Stimulated activated CD4-positive, alpha-beta T cell treated with anti-CD3 and anti-CD28 coated beads, Interleukin-2, amount 100 ng/mL, for 48 hours (primary cell): Measurements from ENCODE around the gene HEXD.

ENCODE experiments used
- DNase-seq, 2 donors: peaks; one replicate each; pipeline ENCODE4 v3.0.0-alpha.2; 2020

Gene HEXD

DNA sequence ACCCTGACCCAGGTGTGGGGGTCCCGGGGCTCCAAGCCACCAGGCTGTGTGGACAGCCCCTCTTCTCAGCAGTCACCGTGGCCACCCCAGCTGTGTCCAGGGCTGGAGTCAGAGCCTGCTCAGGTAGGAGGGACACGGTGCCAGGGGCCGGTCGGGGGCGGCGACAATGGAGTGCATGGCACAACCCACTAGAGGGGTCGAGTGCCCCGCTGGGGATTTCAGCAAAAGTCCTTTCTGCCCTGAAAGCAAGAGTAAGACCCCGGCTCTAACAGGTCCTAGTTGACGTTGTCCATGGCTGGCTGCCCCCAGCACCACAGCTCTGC lies 35.3 kb upstream of the HEXD start:
- no peak for DNase-seq

DNA sequence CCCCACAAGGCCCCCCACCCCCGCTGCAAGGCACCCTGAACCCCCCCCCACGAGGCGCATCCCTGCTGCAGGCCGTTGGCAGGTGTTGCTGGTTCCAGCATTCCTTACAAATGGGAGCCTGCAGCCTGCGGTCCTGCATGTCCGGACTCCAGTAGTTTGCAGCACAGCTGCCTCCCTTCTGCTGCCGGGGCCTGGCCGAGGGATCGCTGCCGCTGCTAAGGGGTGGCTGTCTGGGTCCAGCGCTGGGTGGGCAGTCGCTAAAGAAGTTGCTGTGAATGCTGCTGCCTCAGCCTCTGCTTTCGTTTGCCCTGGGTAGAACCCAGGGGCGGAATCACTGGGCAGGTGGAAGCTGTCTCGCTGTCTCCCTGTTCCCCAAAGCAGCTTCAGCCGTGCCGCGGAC lies 34.7 kb upstream of the HEXD start:
- no peak for DNase-seq

DNA sequence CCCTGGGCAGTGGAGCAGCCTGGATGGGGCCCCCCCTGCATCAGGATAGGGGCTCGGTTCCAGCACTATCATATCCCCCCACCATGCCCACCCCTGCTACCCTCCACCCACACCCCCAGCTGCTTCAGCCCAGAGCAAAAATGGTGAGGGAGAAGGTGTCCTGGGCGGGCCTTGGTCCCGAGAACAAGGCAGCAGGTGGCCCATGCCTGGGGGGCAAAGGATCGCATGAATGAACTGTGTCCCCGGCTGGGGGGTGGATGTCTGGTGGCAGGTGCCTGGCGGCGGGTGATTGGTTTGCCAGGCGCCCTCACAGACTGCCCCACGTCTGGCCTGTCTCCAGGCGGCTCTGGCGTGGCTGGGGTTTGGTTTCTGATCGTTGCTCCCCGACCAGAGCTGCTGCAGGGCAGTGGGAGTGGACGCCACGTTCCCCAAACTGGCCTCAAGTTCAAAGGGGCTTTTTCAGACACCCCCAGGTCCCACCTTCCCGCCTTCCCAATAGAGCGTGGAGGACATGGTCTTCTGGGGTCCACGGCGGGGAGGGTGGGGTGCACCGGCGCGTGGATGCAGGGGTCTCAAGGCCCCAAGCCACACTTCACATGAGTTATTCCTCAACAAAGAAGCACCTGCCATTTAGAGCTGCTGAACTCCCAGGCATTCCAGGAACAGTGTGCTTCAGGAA lies 34.0 kb upstream of the HEXD start:
- no peak for DNase-seq

DNA sequence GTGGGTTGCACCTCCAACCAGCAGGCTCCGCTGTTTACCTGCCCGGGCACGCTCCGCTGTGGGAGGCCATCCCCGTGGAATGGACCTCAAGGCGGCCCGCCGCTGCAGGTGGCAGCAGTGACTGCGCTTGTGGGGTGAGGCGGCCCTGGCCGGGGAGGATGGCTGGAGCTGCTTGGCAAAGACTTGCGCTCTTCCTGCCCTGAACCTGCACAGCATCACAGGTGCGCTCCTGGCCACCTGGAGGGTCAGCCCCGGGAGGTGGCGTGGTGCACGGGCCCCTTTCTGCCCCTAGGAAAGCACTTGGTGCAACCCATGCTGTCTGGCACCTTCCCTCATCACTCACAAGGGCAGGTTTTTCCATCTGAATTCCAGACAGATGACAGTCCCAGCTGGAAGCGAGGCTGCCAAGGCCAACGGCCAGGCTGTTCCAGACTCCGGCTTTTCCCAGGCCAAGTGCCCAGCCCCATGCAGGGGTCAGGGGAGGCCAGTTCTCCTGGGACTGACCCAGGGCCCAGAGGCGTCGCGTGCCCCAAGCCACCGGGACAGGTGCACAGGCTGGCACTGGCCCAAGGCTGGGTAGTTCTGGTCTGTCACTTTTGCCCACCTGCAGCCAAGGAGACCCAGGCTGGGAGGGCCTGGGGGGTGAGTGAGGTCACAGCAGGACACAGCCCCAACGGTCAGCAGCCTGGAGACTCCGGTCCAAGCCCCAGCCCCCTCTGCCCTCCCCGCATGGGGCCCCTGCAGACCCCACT lies 33.2 kb upstream of the HEXD start:
- DNase-seq: no peak

DNA sequence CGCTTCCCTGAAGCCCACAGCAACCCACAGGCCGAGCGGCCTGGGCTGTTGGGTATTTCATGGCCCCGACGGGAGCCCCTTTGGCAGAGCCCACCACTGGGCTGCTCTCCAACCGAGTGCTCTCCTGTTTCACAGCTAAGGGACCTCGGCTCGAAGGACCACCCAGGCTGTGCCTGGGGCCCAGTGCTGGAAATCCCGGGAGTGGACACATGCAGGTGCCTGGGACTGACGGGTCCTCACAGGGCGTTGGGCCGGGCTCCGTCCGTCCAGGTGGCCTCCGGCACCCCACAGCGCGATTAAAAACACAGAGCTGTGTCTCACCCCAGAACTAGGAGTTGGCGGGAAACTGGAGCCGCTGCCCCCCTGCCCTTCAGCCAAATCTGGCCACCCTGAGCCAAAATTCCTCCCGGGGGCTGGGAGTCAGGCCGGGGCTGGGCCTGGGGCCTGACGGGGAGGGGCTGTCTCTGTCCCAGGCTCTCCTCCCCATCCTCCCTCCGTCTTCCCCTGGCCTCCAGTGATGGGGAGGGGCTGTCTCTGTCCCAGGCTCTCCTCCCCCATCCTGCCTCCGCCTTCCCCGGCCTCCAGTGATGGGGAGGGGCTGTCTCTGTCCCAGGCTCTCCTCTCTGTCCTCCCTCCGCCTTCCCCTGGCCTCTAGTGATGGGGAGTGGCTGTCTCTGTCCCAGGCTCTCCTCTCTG lies 32.4 kb upstream of the HEXD start:
- DNase-seq: no peak

DNA sequence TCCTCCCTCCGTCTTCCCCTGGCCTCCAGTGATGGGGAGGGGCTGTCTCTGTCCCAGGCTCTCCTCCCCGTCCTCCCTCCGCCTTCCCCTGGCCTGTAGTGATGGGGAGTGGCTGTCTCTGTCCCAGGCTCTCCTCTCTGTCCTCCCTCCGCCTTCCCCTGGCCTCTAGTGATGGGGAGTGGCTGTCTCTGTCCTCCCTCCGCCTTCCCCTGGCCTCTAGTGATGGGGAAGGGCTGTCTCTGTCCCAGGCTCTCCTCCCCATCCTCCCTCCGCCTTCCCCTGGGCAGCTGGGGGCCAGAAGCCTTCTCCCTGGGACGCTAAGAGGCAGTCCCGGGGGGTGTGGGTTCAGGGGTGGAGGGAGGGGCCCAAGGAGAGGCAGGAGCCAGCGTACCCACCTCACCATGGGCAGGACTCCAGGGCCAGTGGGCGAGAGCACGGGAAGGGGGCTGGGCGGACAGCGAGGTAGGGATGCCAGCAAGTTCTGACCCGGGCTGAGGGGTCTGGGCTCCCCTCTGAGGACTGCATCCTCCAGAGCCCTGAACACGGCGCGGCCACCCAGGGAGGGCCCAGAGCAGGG lies 31.8 kb upstream of the HEXD start:
- DNase-seq: no peak

DNA sequence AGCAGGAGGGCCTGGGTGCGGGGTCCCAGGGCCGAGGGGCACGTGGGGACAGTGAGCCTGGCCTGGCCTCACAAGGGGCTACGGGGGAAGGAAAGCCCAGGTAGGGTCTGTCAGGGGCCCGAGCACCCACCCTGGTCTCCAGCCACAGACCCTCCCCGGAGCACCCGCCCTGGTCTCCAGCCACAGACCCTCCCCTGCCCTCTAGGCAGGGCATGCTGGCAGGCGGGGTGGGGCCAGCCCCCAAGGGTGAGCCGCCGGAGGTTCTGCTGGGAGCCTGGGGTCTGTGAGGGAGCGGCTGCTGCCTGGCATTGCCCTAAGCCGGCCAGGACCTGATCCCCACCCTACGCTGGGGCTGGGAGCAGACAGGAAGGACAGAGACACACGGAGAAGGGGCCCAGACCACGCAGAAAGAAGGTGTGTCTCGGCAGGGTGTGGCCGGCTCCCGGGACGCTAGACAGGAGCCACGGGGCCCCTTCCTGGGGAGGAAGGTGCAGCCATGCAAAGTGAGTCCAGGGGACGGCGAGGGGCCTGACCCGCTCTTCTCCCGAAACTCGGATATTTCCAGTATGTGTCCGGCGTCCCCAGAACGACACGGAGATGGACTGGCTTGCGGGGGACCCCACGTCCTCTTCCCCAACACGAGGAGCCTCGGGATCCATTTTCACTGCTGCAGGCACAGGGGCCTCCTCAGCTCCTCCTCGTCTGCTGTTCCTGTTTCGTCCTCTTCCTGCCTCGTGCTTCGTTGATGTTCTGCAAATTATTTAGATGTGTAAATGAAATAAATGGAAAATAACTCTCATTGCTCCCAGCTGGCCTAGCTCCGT lies 31.1 kb upstream of the HEXD start:
- no peak for DNase-seq

DNA sequence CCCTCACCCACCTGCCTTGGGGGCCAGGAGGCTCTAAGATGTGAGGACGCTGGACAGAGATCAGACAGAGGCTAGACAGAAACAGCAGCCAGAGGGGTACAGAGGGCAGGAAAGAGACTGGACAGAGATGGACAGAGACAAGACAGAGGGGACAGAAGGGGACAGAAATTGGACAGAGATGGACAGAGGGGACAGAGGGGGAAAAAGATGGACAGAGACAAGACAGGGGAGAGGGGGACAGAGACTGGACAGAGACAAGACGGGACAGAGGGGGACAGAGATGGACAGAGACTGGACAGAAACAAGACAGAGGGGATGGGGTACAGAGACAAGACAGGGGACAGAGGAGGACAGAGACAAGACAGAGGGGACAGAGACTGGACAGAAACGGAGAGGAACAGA lies 30.4 kb upstream of the HEXD start:
- DNase-seq: no peak

DNA sequence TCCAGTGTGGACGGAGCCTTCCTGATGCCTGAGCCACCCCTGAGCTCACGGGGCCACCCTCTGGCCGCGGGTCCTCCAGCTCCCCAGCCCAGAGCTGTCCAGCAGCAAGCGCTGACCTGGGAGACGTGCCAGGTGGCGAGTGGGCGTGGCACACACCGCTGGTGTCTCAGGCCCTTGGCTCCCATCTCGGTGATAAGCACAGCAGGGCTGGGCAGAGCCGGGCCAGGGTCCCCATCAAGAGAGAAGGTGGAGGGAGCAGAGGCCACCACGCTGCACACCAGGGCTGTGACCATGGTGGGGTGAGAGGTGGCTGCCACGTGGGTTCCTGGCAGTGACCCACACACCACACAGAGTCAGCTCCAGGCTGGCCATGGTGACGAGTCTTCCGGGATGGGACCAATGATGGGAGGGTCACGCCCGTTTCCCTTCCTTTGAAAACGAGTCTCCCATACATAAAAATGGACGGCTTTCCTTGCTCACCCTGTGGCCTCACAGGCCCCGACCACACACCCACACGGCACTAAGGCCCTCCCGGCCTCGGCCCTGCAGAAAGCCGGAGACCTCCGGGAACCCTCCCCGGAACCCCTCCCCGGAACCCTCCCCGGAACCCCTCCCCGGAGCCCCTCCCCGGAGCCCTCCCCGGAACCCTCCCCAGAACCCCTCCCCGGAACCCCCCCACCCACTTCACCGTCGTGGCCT lies 29.8 kb upstream of the HEXD start:
- no peak for DNase-seq

DNA sequence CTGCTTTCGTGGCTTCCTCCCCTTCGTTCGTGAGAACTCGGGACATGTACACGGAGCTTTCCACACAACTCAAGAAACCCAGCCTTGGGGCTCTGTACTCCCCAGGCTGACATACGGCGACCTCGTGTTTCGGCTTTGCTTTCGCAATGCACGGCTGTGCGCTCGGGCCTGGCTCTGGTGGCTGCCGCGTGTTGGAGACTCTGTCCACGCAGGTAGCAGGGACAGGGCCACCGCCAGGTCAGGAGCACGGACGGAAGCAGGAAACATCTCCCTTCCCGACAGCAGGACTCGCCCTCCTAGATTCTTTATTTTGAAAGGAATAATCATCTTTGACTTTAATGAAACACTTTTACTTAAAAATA lies 29.2 kb upstream of the HEXD start:
- no peak for DNase-seq

DNA sequence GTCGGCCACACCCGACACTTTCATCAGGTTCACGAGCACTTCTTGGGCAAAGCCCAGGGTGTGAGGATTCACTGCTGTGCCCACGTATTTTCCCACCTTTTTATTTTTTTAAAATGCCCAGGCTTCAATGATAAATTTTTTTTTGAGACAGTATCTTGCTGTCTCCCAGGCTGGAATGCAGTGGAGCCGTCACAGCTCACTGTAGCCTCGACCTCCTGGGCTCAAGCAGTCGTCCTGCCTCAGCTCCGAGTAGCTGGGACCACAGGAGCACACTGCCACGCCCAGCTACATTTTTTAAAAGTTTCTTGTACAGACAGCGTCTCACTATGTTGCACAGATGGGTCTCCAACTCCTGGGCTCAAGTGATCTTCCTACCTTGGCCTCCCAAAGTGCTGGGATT lies 28.8 kb upstream of the HEXD start:
- DNase-seq: no peak

DNA sequence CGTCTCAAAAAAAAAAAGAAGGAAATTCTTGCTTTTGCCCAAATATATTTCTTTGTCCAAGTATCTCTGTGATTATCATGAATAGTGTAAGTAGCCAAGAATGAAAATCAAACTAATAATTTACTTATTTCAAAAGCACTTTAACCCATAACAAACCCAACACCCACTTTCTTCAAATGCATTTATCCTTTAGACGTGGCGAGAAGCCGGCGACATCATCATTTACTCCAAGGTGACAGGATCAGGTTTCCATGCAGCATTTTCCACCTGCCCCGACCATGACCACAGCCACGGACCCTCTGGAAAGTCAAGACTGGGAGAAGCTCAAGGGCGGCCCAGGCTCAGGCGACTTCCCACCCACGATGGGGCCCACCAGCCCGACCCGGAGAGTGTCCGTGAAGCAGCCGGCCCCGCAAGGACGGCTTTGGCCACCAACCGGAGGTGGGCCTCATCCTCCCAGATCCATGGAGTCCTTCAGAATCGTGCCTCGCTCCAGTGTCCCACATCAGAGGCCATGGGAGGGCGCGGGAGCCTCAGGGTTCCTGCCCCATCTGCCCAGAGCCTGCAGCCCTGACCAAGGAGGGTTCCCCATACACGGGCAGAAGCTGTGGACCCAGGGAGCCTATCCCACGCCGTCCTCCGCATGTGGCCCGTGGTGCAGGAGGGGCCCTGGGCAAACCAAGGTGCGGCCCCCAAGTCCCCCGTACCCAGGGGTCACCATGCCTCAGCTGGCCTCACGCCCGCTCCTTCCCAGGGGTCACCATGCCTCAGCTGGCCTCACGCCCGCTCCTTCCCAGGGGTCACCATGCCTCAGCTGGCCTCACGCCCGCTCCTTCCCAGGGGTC lies 27.9 kb upstream of the HEXD start:
- no peak for DNase-seq

DNA sequence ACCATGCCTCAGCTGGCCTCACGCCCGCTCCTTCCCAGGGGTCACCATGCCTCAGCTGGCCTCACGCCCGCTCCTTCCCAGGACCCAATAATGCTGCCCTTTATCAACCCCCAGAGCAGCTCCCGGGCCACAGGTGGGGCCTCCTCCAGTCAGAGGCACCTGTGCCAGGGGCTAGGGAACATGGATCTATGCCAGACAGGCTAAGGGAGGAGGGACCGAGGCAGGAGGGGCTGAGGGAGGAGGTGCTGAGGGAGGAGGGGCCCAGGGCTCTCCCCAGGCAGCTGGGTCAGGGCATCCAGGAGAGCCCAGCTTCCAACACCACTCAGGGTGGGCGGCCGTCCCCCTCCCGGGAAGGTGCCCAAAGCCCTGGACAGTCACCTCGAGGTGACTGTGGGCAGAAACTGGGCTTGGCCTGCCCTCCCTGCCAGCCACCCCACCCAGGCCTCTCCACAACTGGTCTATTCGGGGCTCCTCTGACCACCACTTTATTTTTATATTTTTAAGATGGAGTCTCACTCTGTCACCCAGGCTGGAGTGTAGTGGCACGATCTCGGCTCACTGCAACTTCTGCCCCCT lies 27.2 kb upstream of the HEXD start:
- DNase-seq: no peak

DNA sequence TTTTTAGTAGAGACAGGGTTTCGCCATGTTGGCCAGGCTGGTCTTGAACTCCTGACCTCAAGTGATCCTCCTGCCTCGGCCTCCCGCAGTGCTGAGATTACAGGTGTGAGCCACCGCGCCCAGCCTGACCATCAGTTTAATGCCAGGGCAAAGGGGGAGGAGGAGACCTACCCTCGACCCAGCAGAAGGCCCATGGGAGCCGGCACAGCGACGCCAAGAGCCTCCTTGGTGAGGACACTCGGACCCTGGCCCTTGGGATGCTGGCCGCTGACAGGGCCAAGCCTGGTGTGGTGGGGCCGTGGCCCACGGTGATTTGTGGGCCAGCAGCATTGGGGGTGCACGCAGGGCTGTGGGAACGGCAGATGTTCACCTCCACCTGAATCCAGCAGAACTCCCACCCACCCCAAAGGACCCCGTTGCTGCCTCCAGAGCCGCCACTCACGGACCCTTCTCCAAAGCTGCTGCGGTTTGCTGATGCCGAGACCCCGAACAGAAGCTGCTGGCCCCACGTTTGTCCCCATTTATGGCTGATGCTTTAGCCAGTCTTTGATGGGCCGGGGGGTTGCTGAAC lies 26.6 kb upstream of the HEXD start:
- no peak for DNase-seq

DNA sequence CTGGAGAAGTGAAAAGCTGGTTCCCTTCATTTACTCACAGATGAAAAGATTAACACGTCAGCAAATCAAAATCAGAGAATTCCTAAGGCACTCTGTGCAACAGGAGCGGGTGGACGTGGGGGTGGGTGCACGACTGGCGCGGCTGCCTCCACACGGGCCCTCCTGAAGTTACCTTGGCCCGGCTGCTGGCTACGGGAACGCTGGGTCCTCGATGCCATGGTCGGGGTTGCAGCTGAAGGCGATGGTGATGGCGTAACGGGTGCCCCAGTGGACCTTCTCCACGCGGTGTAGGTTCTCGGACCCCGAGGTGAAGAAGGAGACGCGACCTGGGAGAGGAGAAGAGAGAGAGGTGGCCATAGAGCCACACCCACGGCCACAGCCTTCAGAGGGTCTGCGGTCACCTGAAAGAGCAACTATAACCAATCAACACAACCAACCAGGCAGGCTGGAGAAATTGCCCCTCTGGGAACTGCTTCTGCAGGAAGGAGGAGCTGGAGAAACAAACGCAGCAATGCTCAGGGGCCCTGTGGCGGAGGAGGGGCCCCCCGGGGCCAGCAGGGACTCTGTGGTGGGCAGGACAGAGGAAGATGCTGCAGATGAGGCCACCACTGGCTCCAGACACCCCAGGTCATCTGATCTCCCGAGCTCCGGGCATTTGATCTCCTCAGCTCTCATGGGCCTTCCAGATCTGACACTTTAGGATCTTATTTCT lies 25.8 kb upstream of the HEXD start:
- DNase-seq: no peak

DNA sequence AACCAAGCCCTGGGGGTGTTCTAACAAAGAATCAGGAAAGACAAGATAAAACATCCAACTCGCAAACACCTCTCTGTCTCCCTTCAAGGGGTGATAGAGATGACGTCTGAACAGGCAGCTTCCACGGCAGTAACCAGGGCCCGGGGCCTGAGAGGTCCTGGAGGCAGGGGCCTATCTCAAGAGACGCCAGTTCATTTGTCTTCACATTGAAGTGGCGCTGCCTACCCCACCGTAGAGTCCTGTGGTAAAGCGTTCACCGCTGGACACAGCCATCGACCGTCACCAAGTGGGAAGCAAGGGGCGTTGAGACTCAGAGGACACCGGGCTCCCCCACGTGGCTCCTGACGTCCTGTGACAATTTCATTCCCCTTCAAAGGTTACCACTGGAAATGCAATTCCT lies 25.2 kb upstream of the HEXD start:
- DNase-seq: no peak

DNA sequence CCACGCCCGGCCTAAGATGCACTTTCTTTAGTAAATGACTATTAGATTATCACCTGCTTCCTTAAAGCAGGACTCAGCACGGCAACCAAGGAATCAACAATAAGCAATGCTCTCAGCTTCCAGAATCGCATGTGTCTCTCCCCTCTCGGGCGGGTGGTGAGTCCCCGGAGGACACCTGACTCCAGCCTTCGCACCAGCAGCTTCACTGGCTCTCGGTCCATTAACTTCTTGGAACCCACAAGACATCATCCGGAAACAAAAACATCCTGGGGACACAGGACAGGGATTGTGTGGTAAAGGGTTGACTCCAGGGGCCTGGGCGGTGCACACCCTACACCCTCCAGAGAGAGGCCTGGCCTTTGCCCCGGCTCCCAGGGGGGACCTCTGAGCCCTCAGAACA lies 23.9 kb upstream of the HEXD start:
- DNase-seq: no peak

DNA sequence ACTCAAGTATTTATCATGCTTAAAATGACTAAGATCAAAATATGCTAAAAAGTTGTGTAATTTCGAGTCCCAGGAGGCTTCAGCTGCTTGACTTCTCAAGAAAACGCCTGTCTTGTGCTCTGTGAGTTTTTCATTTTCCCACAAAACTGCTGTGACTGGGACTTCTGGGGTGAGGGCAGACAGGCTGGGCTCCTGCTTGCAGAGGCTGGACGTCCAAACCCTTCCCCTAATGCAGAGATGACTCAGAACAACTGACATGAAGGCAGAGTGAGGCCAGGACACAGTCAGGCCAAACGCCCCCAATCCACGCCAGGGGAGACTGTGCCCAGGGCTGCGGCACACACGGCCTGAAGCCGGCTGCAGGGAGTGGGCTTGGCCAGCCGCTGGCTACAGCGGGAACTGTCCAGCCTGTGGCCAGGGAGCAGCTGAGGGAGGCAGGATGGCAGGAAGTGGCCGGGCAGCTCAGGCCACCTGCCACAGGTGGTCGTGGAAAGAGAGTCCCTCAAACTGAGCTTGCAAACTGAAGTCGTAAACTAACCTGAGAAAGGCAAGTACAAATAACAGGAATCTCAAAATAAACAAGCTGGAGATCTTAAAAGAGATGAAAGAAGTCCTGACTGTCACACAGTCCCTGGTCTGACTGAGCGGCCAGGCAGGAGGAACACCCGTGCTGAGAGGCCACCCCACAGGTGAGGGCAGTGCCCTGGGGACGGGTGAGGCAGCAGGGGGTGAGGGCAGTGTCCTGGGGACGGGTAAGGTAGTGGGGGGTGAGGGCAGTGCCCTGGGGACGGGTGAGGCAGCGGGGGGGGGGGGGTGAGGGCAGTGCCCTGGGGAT lies 21.3 kb upstream of the HEXD start:
- DNase-seq: no peak
